Esophagus muscularis mucosa (tissue), 4 donors: ENCODE data around the gene TUBGCP2.

ENCODE experiments used
- EP300 ChIP-seq: sonication (generic); formaldehyde crosslinking; IDR thresholded peaks from one replicate; pipeline ENCODE4 v1.6.1; 2017; ENCODE audit warnings: antibody characterized with exemption
- POLR2A ChIP-seq: fragments of 450-650 bp; IDR thresholded peaks from one replicate; pipeline ENCODE4 v1.6.1; 2017; ENCODE audit warnings: antibody characterized with exemption, moderate library complexity, mild to moderate bottlenecking, low read depth
- POLR2AphosphoS5 ChIP-seq, 2 donors: sonication (generic); formaldehyde crosslinking; IDR thresholded peaks; one replicate each; pipeline ENCODE4 v1.6.1; 2017; ENCODE audit warnings: antibody characterized with exemption in 2 of 2
- TF ChIP-seq, protein P1 (sequence below), 3 experiments: fragments of 200-600 bp in 2 of 3; fragments of 450-650 bp in 1 of 3; sonication (generic) in 2 of 3; IDR thresholded peaks; one replicate each; pipeline ENCODE4 v1.5.1; 2017 to 2019; ENCODE audit warnings: antibody characterized with exemption in 3 of 3, mild to moderate bottlenecking in 2 of 3, moderate library complexity in 1 of 3

DNA sequence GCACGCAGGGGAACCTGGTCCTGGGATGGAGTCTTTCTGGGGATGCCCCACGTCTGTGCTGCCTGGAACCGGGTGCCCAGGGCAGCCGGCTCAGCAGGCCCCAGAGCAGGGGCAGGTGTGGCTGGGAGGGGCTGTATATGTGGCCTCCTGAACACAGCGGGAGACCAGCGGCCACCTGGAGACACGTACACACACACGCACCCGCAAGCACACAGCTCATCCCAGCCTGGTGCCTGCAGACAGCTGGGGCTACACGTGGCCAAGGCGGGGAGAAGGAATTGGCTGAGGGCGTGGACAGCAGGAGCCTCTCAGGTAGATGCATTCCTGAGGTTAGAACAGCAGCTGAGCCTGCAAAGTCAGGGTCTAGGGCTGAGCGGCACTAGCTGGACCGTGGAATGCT, 46.0 kb downstream of the TUBGCP2 start:
- TF ChIP-seq, protein P1, sequence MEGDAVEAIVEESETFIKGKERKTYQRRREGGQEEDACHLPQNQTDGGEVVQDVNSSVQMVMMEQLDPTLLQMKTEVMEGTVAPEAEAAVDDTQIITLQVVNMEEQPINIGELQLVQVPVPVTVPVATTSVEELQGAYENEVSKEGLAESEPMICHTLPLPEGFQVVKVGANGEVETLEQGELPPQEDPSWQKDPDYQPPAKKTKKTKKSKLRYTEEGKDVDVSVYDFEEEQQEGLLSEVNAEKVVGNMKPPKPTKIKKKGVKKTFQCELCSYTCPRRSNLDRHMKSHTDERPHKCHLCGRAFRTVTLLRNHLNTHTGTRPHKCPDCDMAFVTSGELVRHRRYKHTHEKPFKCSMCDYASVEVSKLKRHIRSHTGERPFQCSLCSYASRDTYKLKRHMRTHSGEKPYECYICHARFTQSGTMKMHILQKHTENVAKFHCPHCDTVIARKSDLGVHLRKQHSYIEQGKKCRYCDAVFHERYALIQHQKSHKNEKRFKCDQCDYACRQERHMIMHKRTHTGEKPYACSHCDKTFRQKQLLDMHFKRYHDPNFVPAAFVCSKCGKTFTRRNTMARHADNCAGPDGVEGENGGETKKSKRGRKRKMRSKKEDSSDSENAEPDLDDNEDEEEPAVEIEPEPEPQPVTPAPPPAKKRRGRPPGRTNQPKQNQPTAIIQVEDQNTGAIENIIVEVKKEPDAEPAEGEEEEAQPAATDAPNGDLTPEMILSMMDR (IDR thresholded peaks at IDR 0.05), result no peak
- TF ChIP-seq EP300, result no peak
- TF ChIP-seq POLR2AphosphoS5 (IDR thresholded peaks at IDR 0.05), result no peak
- no peak for TF ChIP-seq POLR2A
